ENCODE measurements around the gene ZIK1.

Gene ZIK1

DNA sequence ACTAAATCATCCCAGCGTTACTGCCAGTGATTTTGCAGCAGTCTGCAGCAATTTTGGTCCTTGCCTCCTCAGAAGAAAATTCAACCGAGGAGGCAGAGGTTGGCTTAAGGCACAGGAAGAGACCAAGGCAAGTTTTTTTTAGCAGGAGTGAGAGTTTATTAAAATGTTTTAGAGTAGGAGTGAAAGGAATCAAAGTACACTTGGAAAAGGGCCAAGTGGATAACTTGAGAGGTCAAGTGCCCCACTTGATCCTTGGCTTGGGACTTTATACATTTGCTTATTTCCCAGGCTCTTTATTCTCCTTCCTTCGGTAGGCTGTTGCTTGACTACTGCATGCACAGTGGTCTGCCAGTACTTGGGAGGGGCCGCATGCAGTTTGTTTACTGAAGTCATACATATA, 27.2 kb downstream of the ZIK1 start:
- no peak for DNase-seq (ENCODE audit: low read depth)

DNA sequence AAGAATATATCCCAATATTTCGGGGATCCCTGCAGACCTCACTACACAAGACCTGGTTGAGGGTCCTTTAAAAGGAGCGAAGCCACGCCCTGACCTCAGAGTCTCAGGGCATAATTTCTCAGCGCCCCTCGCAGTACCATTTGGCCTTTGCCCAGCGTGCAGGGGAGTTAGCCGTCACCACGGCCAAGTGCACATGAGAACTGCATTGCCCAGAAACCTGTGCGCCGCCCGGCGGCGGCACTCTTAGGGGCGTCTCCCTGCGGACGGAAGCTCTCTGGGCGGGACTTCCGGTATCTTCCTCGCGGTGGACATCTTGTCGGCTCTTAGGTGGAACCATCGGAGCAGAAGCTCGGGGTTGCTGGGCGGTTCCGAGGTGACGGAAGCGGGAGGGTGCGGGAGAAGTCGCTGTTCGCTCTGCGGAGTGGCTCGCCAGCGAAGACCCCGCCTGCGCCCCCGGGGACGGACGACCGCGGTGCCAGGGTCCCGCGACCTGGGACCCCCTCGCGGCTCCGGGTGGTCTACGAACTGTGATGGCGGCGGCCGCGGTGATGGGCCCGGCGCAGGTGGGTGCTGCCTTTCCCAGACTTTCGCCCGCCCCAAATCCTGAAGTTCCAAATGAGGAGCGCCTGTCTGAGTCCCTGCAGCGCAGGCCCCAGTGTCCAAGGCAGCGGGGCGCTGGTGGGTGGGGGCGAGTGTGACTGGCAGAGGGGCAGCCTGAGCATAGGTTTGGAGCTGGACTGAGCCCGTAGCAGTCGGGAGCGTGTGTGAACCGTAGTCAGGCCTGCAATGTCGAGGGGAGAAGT, 30.2 kb downstream of the ZIK1 start, which contains the start of gene ZNF134:
ZNF134 (plus strand) TSS at position 302 of the 803 bp plus-strand sequence. CDS start 5,227 bp downstream, outside the sequence.
- peak; percentile 60 for DNase-seq (ENCODE audit: low read depth)

DNA sequence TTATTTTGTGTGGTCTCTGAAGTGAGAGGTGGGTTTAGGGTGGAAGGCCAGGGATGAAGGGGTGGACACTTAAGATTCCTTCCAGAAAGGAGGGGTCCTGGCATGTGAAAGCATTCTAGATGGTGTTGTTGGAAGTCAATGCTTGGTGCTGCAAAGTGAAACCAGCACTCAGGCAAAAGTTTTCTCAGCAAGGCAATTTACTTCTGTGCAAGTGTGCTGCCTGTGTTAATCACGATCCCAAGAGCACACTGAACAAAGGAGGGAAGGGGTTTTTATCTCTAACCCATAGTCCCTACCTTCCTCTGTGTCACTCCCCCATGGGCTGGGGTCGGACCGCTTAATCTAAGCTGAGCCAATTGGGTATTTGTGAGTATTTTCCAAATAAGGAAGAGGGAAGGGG, 31.4 kb downstream of the ZIK1 start:
- DNase-seq (ENCODE audit: low read depth) = no peak

DNA sequence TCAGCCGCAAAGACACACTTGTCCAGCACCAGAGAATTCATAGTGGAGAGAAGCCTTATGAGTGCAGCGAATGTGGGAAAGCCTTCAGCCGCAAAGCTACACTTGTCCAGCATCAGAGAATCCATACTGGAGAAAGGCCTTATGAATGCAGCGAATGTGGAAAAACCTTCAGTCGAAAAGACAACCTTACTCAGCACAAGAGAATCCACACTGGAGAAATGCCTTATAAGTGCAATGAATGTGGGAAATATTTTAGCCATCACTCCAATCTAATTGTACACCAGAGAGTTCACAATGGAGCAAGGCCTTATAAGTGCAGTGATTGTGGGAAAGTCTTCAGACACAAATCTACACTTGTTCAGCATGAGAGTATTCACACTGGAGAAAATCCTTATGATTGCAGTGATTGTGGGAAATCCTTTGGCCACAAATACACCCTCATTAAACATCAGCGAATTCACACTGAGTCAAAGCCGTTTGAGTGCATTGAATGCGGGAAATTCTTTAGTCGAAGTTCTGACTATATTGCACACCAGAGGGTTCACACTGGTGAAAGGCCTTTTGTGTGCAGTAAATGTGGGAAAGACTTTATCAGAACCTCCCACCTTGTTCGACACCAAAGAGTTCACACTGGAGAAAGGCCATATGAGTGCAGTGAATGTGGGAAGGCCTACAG, 36.9 kb downstream of the ZIK1 start:
- DNase-seq (ENCODE audit: low read depth) = no peak

DNA sequence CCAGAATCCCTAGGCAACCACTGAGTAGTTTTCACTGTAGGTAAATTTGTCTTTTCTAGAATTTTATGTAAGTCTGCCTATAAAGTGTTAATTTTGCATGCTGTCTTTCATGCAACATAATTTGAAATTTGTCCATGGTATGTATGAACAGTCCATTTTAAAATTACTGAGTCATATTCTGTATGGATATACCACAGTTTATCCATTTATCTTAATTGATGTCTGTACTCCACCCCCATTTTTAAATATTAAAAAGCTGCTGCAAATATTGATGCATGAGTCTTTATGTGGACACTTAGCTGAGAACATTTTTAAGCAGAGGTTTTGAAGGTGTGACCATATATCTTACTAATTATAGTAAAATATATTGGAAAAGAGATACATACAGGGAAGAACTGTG, 39.1 kb downstream of the ZIK1 start:
- DNase-seq (ENCODE audit: low read depth) = no peak

DNA sequence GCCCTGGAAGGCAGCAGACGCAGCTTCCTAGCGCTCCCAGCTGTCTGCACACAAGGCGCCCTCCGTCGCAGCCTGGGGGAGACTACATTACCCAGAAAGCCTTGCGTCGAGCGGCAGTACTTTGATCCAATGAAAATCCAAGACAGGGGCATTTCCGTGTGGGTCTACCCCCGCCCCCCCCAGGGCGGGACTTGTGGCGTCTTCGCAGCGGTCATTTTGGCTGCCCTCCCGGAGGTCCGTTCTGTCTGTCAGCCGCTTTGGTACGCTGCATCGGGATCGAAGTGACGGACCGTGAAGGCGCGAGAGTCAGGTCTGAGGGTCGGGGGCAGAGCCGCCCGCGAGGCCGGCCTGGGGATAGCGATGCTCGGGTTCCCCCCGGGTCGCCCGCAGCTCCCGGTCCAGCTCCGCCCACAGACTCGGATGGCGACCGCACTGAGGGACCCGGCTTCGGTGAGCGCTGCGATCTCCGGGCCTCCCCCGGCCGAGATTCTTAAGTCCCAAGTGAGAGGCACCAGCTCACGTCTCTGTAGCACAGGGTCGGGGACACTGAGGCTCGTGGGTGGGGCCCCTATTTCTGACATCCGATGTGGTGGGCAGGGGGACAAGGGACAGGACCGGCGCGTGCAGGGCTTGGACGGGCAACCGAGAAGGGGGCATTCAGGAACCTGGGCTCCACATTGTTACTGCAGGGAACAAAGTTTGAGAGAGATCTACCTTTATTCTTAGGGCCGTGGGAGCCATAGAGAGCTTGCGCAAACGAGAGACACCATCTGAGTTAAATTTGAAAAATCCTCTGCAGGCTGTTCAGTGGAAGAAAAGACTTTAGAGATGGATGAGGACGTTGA, 49.3 kb downstream of the ZIK1 start, which contains the start of gene ZNF211:
ZNF211 (plus strand) TSS at position 182 of the 845 bp plus-strand sequence; CDS start at position 361, 179 bp downstream.
- DNase-seq (ENCODE audit: low read depth) = peak; percentile 78

- no peak for DNase-seq (ENCODE audit: low read depth)
Measured at GRCh38 chr19:57633832-57634131, 49.8 kb downstream of the ZIK1 start.

GRCh38 chr19:57637379-57637778, 53.4 kb downstream of the ZIK1 start:
- no peak for DNase-seq (ENCODE audit: low read depth)

- no peak for DNase-seq (ENCODE audit: low read depth)
Measured at GRCh38 chr19:57641715-57642234, 57.8 kb downstream of the ZIK1 start.

DNA sequence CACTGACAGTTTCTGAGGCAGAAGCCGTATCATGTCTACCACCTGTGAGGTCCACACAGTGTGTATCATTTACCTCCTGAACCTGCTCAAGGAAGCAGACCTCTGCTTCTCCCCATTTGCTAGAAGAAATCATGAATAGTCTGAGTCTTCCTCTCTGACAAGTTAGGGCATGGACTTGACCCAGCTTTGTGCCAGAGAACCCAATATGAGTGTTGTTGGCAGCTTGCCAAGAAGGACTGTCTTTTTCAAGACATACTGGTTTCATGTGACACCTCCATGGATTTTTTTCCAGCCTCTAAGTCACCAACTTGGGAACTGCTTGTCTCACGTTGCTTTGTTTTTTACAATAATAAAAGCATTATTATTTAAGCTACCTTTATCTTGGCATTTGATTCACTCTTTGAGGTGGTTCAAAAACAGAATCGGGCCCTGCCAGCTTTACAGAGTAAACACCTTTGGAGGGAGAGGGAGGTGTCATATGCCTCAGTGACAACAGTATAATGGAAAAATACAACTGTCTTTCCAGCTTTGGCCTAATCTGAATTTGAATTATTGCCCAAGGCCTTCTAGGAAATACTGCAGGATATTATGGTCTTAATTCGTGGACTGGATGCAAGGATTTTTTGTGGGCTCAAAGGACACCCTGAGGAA, 58.6 kb downstream of the ZIK1 start:
- DNase-seq (ENCODE audit: low read depth) = no peak
